Measurements from ENCODE around the gene ALDH18A1. TPM values are rescaled to one million over a fixed set of nuclear protein-coding genes. Genes with fewer than 3 reads are reported as not detected.

ALDH18A1 gene
- total RNA-seq, 3 donors from 2014 or later: 90.8 to 106 (median 95.5) TPM

DNA sequence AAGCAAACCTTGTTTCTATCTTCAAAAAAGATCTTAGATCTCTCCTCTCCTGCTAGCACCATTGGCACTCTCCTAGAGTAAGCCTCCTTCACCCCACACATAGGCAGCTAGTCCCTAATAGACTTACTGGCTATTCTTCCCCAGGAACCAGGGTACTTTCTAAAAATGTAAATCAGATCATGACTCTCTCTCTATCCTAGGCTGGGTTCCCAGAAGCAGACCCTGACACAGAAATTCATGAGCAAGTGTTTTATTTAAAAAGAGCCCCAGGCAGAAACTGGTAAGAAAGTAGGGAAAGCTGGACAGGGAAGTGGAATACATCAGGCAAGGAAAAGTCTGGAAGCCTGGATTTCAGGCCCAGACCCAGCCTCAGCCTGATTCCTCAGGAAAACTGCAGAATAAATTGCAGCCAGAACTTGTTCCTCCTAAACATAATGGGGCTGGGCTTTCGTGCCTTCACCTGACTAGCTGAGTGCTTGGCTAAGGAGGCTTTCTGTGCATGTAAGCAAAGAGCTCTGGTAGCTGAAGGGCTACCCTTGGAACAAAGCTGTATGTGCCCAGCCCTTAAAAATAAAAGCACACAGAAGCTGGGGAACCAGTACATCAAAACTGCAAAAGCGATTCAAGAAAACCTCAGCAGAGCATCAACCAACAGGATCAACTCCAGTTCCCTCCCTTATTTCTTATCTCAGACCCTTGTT, 76.5 kb downstream of the ALDH18A1 start:
- Mint-ChIP-seq H3K9me3 (no peaks in the 10 kb centered on the region), H3K4me3 (no peak overlapping the region), H3K4me1 (ENCODE audit: low read depth) (no peaks in the 10 kb centered on the region), H3K27me3 (ENCODE audit: low read depth) (peaks cover 14% of the 10 kb centered on the region), H3K36me3 (ENCODE audit: insufficient read depth) (no peaks in the 10 kb centered on the region)
- no peak for DNase-seq
- ATAC-seq: no peak

DNA sequence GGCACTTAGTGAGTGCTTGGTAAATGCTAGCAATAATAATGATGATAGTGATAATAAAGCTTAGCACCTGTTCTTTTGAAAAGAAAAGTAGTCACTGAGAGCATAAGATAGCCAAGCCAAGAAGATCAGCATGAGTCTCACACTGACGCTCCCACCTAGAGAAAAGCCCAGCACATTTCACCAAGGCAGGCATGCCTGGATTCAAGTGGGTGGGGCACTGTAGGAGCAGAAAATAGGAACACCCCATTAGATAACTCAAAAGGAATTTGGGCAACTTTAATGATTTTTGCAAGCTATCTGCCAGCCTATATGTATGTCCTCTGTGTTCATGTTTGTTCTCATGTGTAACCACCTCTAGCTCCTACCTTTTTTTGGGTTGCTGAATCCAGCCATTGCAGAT, 77.2 kb downstream of the ALDH18A1 start:
- no peak for ATAC-seq
- H3K27me3 Mint-ChIP-seq (ENCODE audit: low read depth): peaks cover 15% of the 10 kb centered on the region
- no peak overlapping the region for H3K4me3 Mint-ChIP-seq

DNA sequence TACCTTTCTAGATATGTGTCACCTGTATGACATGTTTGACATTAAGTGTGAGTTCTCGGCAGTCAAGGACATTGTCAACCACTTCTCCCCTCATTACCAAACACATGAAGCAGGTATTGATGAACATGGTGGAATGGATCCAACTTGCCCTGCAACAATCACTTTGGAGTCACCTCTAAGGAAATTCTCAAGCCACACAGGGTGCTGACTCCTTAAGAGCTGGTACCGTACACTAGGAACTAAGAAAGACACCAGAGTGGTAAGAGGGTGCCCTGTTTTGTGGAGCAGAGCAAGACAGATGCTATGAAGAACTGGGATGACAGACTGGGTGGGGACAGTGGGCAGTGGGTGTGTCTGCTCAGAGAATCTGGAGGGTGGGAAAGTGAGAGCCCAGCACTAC, 77.9 kb downstream of the ALDH18A1 start:
- Mint-ChIP-seq H3K4me1 (ENCODE audit: low read depth) (no peaks in the 10 kb centered on the region), H3K9me3 (no peaks in the 10 kb centered on the region), H3K36me3 (ENCODE audit: insufficient read depth) (no peaks in the 10 kb centered on the region), H3K4me3 (no peak overlapping the region), H3K27me3 (ENCODE audit: low read depth) (peaks cover 20% of the 10 kb centered on the region)
- ATAC-seq (no peak), DNase-seq (no peak)

More for the DNA sequence above, 77.2 kb downstream of the ALDH18A1 start:
- no peak for DNase-seq
- Mint-ChIP-seq H3K36me3 (ENCODE audit: insufficient read depth) (no peaks in the 10 kb centered on the region), H3K9me3 (no peaks in the 10 kb centered on the region), H3K4me1 (ENCODE audit: low read depth) (no peaks in the 10 kb centered on the region)

DNA sequence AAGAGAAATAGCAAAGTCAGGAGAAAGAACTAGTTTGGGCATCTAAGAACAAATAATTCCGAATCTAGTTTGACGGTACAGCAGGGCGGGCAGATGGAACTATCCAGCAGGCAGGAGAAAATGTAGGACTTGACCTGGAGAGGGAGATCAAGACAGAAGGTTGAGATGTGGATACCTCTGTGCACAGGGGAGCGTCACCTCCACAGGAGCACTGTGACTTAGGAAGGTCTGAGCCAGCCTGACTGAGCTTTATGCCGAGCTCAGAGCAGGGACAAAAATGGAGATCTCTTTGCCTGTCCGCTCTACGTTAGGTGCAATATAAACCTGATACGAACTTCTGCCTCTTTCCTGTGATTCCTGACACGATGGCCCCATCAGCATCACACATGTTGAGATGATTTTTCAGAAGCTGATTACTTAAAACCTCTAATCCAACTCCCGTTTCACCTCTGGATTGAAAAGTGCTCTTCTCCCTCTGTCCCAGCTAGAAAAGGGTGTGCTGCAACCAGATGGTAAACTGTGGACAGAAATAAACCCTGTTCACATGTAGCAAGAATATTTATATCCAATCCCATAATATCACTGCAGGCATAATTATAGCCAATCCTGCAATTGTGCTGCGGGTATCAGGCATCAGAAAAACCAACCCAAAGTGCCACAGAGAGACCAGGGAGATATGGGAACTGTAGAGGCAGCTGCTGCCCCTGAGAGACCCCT, 81.7 kb downstream of the ALDH18A1 start:
- no peaks in the 10 kb centered on the region for H3K36me3 Mint-ChIP-seq (ENCODE audit: insufficient read depth)
- no peaks in the 10 kb centered on the region for H3K9me3 Mint-ChIP-seq
- no peak overlapping the region for H3K4me3 Mint-ChIP-seq
- DNase-seq (no peak), ATAC-seq (no peak)
- no peaks in the 10 kb centered on the region for H3K4me1 Mint-ChIP-seq (ENCODE audit: low read depth)
- H3K27me3 Mint-ChIP-seq (ENCODE audit: low read depth): peaks cover 27% of the 10 kb centered on the region

DNA sequence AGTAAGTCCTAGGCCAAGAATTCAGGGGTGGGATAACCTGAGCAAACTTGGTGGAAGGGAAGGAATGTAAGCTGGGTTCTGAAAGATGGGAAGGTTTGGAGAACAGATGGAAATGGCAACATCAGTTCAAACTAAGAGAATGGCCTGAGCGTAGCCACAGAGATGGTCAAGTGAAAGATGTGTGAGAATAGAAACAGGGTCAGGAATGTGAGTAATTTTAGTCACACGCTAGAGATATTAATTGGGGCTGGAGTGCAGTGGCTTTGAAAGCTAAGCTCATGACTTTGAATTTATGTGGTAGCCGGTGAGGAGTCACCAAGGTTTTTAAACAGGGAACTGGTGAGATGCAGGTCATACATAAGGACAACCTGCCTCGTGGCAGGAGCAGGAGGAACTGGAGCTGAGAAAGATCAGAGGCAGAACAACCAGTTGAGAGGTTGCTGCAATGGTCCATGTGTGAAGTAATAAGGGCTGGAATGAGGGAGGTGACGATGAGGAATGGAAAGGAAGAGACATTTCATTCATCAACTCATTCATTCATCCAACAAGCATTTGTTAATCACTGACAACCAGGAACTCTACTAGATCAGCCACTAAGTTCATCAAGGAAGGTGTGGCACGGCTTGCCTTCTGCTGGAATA, 82.4 kb downstream of the ALDH18A1 start:
- peaks cover 24% of the 10 kb centered on the region for H3K27me3 Mint-ChIP-seq (ENCODE audit: low read depth)
- no peaks in the 10 kb centered on the region for H3K9me3 Mint-ChIP-seq
- no peaks in the 10 kb centered on the region for H3K4me1 Mint-ChIP-seq (ENCODE audit: low read depth)
- no peak overlapping the region for H3K4me3 Mint-ChIP-seq
- no peaks in the 10 kb centered on the region for H3K36me3 Mint-ChIP-seq (ENCODE audit: insufficient read depth)
- DNase-seq: no peak
- ATAC-seq: no peak

DNA sequence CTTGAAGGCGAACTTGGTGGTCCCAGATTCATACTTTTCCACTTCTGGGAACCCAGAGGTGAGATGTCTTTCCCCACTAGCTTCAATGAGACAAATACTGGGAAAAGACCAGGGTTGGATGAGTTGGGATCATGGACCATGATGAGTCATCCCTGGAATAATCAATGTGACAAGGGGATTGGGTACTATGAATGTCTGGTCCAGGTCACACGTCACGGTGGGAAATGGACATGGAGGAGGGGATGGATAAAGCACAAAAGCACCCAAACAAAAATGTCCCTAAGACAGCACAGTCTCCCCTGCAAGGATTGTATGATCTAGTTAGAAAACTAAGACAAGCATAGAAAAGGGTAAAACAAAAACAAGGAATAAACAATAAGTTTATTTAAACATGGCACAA, 83.0 kb downstream of the ALDH18A1 start:
- H3K36me3 Mint-ChIP-seq (ENCODE audit: insufficient read depth): no peaks in the 10 kb centered on the region
- H3K9me3 Mint-ChIP-seq: no peaks in the 10 kb centered on the region
- DNase-seq: no peak
- no peak overlapping the region for H3K4me3 Mint-ChIP-seq
- ATAC-seq: no peak
- H3K27me3 Mint-ChIP-seq (ENCODE audit: low read depth): peaks cover 20% of the 10 kb centered on the region
- H3K4me1 Mint-ChIP-seq (ENCODE audit: low read depth): no peaks in the 10 kb centered on the region

DNA sequence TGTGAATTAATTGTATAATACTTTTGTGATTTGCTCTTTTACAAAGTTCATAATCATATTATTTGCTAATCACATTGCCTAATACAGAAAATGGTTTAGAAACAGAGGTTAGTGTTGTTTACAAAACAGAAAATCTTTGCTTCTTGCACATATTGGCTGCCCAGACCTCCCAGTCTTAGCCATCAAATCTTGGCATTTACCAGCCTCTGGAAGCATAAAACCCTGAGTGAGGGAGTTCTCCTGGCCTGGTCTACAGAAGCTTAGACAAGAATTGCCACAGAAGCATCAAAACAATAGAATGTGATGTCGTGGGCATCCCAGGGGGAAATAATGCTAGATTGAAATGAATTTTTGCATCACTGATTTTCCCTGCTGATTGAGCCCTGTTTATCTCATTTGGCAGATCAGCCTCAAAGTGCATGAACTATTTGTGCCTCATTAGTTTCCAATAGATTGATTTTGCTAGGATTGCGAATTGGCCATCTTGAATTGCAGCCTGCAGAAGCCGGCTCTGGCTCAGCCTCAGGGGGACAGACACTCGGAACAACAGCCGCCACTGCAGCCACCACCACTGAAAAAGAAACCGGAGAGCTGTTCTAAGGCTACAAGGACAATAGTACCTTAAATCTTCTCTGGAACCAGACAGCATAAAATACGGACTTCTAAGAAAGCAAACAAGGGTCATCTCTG, 84.2 kb downstream of the ALDH18A1 start:
- no peak for ATAC-seq
- DNase-seq: no peak
- Mint-ChIP-seq H3K27me3 (ENCODE audit: low read depth) (peaks cover 18% of the 10 kb centered on the region), H3K36me3 (ENCODE audit: insufficient read depth) (no peaks in the 10 kb centered on the region), H3K9me3 (no peaks in the 10 kb centered on the region), H3K4me3 (no peak overlapping the region), H3K4me1 (ENCODE audit: low read depth) (no peaks in the 10 kb centered on the region)

DNA sequence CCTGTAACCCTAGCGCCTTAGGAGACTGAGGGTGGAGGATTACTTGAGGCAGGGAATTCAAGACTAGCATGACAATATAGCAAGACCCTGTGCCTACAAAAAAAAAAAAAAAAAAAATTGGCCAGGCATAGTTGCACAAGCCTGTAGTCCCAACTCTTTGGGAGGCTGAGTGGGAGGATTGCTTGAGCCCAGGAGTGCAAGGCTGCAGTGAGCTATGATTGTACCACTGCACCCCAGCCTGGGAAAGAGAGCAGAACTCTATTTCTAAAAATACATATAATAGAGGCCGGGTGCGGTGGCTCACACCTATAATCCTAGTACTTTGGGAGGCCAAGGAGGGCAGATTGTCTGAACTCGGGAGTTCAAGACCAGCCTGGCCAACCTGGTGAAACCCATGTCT, 85.1 kb downstream of the ALDH18A1 start:
- Mint-ChIP-seq H3K4me1 (ENCODE audit: low read depth) (no peaks in the 10 kb centered on the region), H3K9me3 (no peaks in the 10 kb centered on the region), H3K36me3 (ENCODE audit: insufficient read depth) (no peaks in the 10 kb centered on the region), H3K4me3 (no peak overlapping the region), H3K27me3 (ENCODE audit: low read depth) (peaks cover 18% of the 10 kb centered on the region)
- ATAC-seq (no peak), DNase-seq (no peak)

DNA sequence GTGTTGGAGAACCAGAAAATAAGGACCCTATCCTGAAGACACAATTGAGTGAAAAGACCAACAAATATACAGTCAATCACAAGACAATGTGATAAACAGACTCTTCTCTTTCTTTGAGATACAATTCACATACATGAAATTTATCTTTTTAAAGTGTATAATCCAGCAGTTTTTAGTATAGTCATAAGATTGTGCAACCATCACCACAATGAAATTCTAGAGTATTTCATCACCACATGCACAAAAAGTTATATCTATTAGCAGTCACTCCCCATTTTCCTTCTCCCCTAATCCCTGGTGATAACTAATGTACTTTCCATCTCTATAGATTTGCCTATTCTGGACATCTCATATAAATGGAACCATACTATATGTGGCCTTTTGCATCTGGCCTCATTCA, 87.1 kb downstream of the ALDH18A1 start:
- H3K9me3 Mint-ChIP-seq: no peaks in the 10 kb centered on the region
- peaks cover 15% of the 10 kb centered on the region for H3K27me3 Mint-ChIP-seq (ENCODE audit: low read depth)

DNA sequence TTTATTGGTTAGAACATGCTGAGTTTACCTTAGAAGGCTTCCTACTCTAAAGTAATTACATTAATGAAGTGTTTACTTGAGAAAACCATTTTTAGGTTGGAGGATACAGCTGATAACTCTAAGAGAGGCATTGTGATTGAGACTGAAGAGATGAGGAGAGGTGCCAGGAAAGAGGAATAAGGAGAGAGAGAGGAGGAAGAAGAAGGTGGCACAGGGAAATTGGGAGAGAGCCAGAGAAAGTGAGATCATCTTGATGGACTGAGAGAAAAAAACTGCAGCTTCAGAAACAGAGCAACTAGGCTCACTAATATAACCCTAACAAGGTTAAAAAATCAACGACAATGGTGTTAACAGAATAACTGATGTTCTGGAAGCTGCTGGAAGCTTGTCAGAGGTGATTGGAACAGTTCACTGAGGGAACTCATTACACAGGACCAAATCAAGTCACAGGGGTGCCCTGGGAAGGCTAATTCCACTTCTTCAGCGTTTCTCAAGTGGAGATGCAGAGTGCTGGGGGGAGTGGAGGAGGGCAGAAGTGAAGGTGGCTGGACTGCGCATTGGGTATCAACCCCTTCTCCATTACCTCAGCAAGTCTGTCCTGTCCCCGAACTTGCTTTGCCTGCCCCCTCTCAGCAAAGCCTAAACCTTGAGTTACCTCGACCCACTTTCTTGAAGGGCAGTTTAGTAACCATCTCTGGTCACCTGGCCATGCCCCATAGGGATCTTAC, 88.4 kb downstream of the ALDH18A1 start:
- ATAC-seq (no peak), DNase-seq (no peak)
- Mint-ChIP-seq H3K36me3 (ENCODE audit: insufficient read depth) (no peaks in the 10 kb centered on the region), H3K4me3 (no peak overlapping the region), H3K27me3 (ENCODE audit: low read depth) (peaks cover 6% of the 10 kb centered on the region), H3K9me3 (no peaks in the 10 kb centered on the region), H3K4me1 (ENCODE audit: low read depth) (no peaks in the 10 kb centered on the region)

More for the DNA sequence above, 87.1 kb downstream of the ALDH18A1 start:
- no peak overlapping the region for H3K4me3 Mint-ChIP-seq
- no peaks in the 10 kb centered on the region for H3K4me1 Mint-ChIP-seq (ENCODE audit: low read depth)
- DNase-seq (no peak), ATAC-seq (no peak)
- no peaks in the 10 kb centered on the region for H3K36me3 Mint-ChIP-seq (ENCODE audit: insufficient read depth)

DNA sequence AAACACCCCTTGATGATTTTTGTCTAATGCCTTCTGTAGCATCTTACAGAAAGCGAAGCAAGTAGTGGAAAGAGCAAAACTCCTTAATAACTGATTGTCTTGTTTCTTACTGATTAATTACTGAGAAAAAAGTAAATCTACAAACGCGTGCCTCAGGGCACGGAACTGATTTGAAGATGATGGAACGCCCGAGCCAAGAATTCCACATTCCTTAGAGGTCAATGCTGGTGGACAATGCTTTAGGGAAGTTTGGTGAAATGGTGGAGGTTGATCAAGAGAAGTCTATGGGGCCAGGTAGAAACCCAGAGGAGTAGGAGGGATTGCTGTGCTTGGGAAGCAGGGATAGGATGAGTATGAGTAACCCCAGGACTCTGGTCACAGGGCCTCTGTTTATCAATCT, 90.4 kb downstream of the ALDH18A1 start:
- Mint-ChIP-seq H3K36me3 (ENCODE audit: insufficient read depth) (no peaks in the 10 kb centered on the region), H3K27me3 (ENCODE audit: low read depth) (no peaks in the 10 kb centered on the region), H3K9me3 (no peaks in the 10 kb centered on the region), H3K4me1 (ENCODE audit: low read depth) (peaks cover 4% of the 10 kb centered on the region), H3K4me3 (no peak overlapping the region)
- no peak for DNase-seq
- ATAC-seq: no peak

DNA sequence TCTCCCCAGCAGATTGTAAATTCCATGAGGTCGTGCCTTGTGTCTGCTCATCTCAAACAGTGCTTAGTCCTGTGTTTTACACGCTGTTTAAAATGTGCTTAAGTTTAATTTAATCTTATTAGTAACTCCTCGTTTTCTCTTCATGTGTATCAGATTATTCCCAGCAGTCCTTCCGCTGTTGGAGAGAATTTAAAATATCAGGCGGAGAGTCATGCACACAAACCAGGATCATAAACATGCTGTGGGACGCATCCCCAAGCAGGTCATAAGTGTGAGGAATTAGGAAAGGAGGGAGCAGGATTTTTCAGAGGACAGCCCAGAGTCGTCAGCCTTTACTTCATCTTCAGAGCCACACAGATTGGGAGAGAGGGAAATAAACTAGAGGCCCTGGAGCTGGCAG, 91.2 kb downstream of the ALDH18A1 start:
- Mint-ChIP-seq H3K4me1 (ENCODE audit: low read depth) (peaks cover 7% of the 10 kb centered on the region), H3K36me3 (ENCODE audit: insufficient read depth) (no peaks in the 10 kb centered on the region), H3K9me3 (no peaks in the 10 kb centered on the region), H3K4me3 (no peak overlapping the region), H3K27me3 (ENCODE audit: low read depth) (peaks cover under 1% of the 10 kb centered on the region)
- ATAC-seq (no peak), DNase-seq (no peak)

DNA sequence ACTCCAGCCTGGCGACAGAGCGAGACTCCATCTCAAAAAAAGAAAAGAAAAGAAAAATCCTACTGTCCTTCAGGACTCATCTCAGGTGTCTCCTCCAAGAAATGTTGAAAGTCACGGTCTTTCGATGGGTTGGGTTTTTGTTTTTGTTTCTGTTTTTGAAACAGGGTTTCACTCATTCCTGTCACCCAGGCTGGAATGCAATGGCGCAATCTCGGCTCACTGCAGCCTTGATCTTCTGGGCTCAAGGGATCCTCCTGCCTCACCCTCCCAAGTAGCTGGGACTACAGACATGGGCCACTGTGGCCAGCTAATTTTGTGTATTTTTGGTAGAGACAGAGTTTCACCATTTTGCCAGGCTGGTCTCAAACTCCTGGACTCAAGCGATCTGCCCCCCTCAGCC, 92.2 kb downstream of the ALDH18A1 start:
- no peak for DNase-seq
- Mint-ChIP-seq H3K27me3 (ENCODE audit: low read depth) (peaks cover 4% of the 10 kb centered on the region), H3K4me3 (no peak overlapping the region), H3K36me3 (ENCODE audit: insufficient read depth) (no peaks in the 10 kb centered on the region), H3K4me1 (ENCODE audit: low read depth) (peaks cover 11% of the 10 kb centered on the region), H3K9me3 (no peaks in the 10 kb centered on the region)
- no peak for ATAC-seq

All from activated T-cell treated with anti-CD3 and anti-CD28 coated beads, Interleukin-2, amount 50 U/mL, for 4 hours (primary cell).